Activated CD4-positive, alpha-beta T cell treated with anti-CD3 and anti-CD28 coated beads, Interleukin-2, Interleukin-4, amounts not matched to agents 100 ng/mL and 50 ng/mL, durations not matched to agents 16 hours and 8 hours (primary cell): ENCODE measurements around the gene ATP2B1.

Experiments used
- DNase-seq: peaks from one replicate; pipeline ENCODE4 v3.0.0-alpha.2; 2020; ENCODE audit warnings: low spot score

ATP2B1 gene

GRCh38 chr12:89589753-89590152 lies 118.9 kb downstream of the ATP2B1 start:
- DNase-seq, result no peak

GRCh38 chr12:89578499-89578898 lies 130.1 kb downstream of the ATP2B1 start:
- no peak for DNase-seq

- DNase-seq, result no peak
These were observed 131.9 kb downstream of the ATP2B1 start for GRCh38 chr12:89576572-89577220.

- no peak for DNase-seq
These were observed 133.3 kb downstream of the ATP2B1 start for GRCh38 chr12:89575374-89575773.

GRCh38 chr12:89574736-89575208 lies 133.9 kb downstream of the ATP2B1 start:
- DNase-seq, result no peak

- no peak for DNase-seq
These were observed 135.4 kb downstream of the ATP2B1 start for GRCh38 chr12:89573051-89573810.

GRCh38 chr12:89571491-89572195 lies 137.0 kb downstream of the ATP2B1 start:
- DNase-seq, result no peak

GRCh38 chr12:89568484-89568883 lies 140.2 kb downstream of the ATP2B1 start:
- DNase-seq, result no peak

GRCh38 chr12:89567691-89568239 lies 140.9 kb downstream of the ATP2B1 start:
- no peak for DNase-seq

GRCh38 chr12:89566615-89567014 lies 142.0 kb downstream of the ATP2B1 start:
- DNase-seq, result no peak

- no peak for DNase-seq
These were observed 143.6 kb downstream of the ATP2B1 start for GRCh38 chr12:89565002-89565401.

GRCh38 chr12:89559753-89560152 lies 148.9 kb downstream of the ATP2B1 start:
- DNase-seq, result no peak

- DNase-seq, result no peak
These were observed 151.7 kb downstream of the ATP2B1 start for GRCh38 chr12:89556976-89557375.

GRCh38 chr12:89552376-89552775 lies 156.3 kb downstream of the ATP2B1 start:
- DNase-seq, result no peak

GRCh38 chr12:89551747-89552146 lies 156.9 kb downstream of the ATP2B1 start:
- DNase-seq, result no peak

GRCh38 chr12:89547101-89547500 lies 161.5 kb downstream of the ATP2B1 start:
- no peak for DNase-seq

- no peak for DNase-seq
These were observed 162.5 kb downstream of the ATP2B1 start for GRCh38 chr12:89546151-89546550.

GRCh38 chr12:89544681-89545184 lies 163.9 kb downstream of the ATP2B1 start:
- DNase-seq, result no peak

- no peak for DNase-seq
These were observed 164.6 kb downstream of the ATP2B1 start for GRCh38 chr12:89544022-89544421.

GRCh38 chr12:89542912-89543592 lies 165.6 kb downstream of the ATP2B1 start:
- DNase-seq, result peak; percentile 77

- DNase-seq, result no peak
These were observed 166.4 kb downstream of the ATP2B1 start for GRCh38 chr12:89542236-89542635.

GRCh38 chr12:89540586-89540985 lies 168.1 kb downstream of the ATP2B1 start:
- DNase-seq, result no peak
